ENCODE measurements around the gene CENPP.
A peak's percentile ranks its signal among the peaks of the same experiment; 100 is the strongest.

The CENPP gene

GRCh38 chr9:92508018-92508820 is 182.5 kb downstream of the CENPP start:
- Histone ChIP-seq H3K4me1 (peaks cover 20% of the 10 kb centered on the region), H3K27me3 (ENCODE audit: low read depth) (no peaks in the 10 kb centered on the region), H3K9me3 (no peaks in the 10 kb centered on the region), H3K4me3 (no peak overlapping the region), H3K36me3 (replicated peaks) (no peaks in the 10 kb centered on the region)
- DNase-seq (ENCODE audit: low spot score in 2 of 2) = no peak
- in situ Hi-C loops (cut with MboI; ENCODE audit: low sequenced_read_pairs) = loop anchor here (10.0 kb wide), 1 partner anchor 127 kb away; no protein-coding TSS in a partner anchor

- H3K36me3 ChIP-seq (replicated peaks) = no peaks in the 10 kb centered on the region
- DNase-seq (ENCODE audit: low spot score in 2 of 2) = no peak
- no peaks in the 10 kb centered on the region for H3K27me3 ChIP-seq (ENCODE audit: low read depth)
- H3K9me3 ChIP-seq = no peaks in the 10 kb centered on the region
- H3K4me3 ChIP-seq = no peak overlapping the region
- H3K4me1 ChIP-seq = peaks cover 14% of the 10 kb centered on the region
- in situ Hi-C loops (cut with MboI; ENCODE audit: low sequenced_read_pairs) = loop anchor here (10.0 kb wide), 1 partner anchor 126 kb away; no protein-coding TSS in a partner anchor
Measured at GRCh38 chr9:92509050-92509449, 183.3 kb downstream of the CENPP start.

- H3K4me1 ChIP-seq = peaks cover 10% of the 10 kb centered on the region
- in situ Hi-C loops (cut with MboI; ENCODE audit: low sequenced_read_pairs) = no loop called here
- H3K4me3 ChIP-seq = no peak overlapping the region
- DNase-seq (ENCODE audit: low spot score in 2 of 2) = no peak
- no peaks in the 10 kb centered on the region for H3K27me3 ChIP-seq (ENCODE audit: low read depth)
- no peaks in the 10 kb centered on the region for H3K9me3 ChIP-seq
- no peaks in the 10 kb centered on the region for H3K36me3 ChIP-seq (replicated peaks)
Measured at GRCh38 chr9:92510747-92511146, 185.0 kb downstream of the CENPP start.

- H3K9me3 ChIP-seq = no peaks in the 10 kb centered on the region
- in situ Hi-C loops (cut with MboI; ENCODE audit: low sequenced_read_pairs) = no loop called here
- peaks cover 9% of the 10 kb centered on the region for H3K4me1 ChIP-seq
- no peaks in the 10 kb centered on the region for H3K27me3 ChIP-seq (ENCODE audit: low read depth)
- no peaks in the 10 kb centered on the region for H3K36me3 ChIP-seq (replicated peaks)
- no peak for DNase-seq (ENCODE audit: low spot score in 2 of 2)
- H3K4me3 ChIP-seq = no peak overlapping the region
Measured at GRCh38 chr9:92512622-92513021, 186.9 kb downstream of the CENPP start.

- Histone ChIP-seq H3K4me1 (peaks cover 13% of the 10 kb centered on the region), H3K4me3 (no peak overlapping the region), H3K36me3 (replicated peaks) (no peaks in the 10 kb centered on the region), H3K27me3 (ENCODE audit: low read depth) (no peaks in the 10 kb centered on the region), H3K9me3 (no peaks in the 10 kb centered on the region)
- in situ Hi-C loops (cut with MboI; ENCODE audit: low sequenced_read_pairs) = no loop called here
- no peak for DNase-seq (ENCODE audit: low spot score in 2 of 2)
Measured at GRCh38 chr9:92513349-92513748, 187.6 kb downstream of the CENPP start.

GRCh38 chr9:92514635-92515034 is 188.9 kb downstream of the CENPP start:
- no peak for DNase-seq (ENCODE audit: low spot score in 2 of 2)
- H3K27me3 ChIP-seq (ENCODE audit: low read depth) = no peaks in the 10 kb centered on the region
- no peak overlapping the region for H3K4me3 ChIP-seq
- in situ Hi-C loops (cut with MboI; ENCODE audit: low sequenced_read_pairs) = no loop called here
- no peaks in the 10 kb centered on the region for H3K36me3 ChIP-seq (replicated peaks)
- no peaks in the 10 kb centered on the region for H3K9me3 ChIP-seq
- H3K4me1 ChIP-seq = peaks cover 13% of the 10 kb centered on the region

GRCh38 chr9:92516521-92516920 is 190.8 kb downstream of the CENPP start:
- Histone ChIP-seq H3K36me3 (replicated peaks) (no peaks in the 10 kb centered on the region), H3K4me3 (no peak overlapping the region), H3K9me3 (no peaks in the 10 kb centered on the region), H3K27me3 (ENCODE audit: low read depth) (no peaks in the 10 kb centered on the region), H3K4me1 (peaks cover 13% of the 10 kb centered on the region)
- in situ Hi-C loops (cut with MboI; ENCODE audit: low sequenced_read_pairs) = no loop called here
- DNase-seq (ENCODE audit: low spot score in 2 of 2) = no peak

- Histone ChIP-seq H3K9me3 (no peaks in the 10 kb centered on the region), H3K36me3 (replicated peaks) (no peaks in the 10 kb centered on the region), H3K4me3 (no peak overlapping the region), H3K4me1 (peaks cover 13% of the 10 kb centered on the region), H3K27me3 (ENCODE audit: low read depth) (no peaks in the 10 kb centered on the region)
- in situ Hi-C loops (cut with MboI; ENCODE audit: low sequenced_read_pairs) = no loop called here
- DNase-seq (ENCODE audit: low spot score in 2 of 2) = peak; percentile 78 to 97
Measured at GRCh38 chr9:92517046-92517445, 191.3 kb downstream of the CENPP start.

GRCh38 chr9:92518199-92518598 is 192.4 kb downstream of the CENPP start:
- H3K27me3 ChIP-seq (ENCODE audit: low read depth) = no peaks in the 10 kb centered on the region
- H3K4me3 ChIP-seq = no peak overlapping the region
- no peaks in the 10 kb centered on the region for H3K36me3 ChIP-seq (replicated peaks)
- in situ Hi-C loops (cut with MboI; ENCODE audit: low sequenced_read_pairs) = no loop called here
- DNase-seq (ENCODE audit: low spot score in 2 of 2) = no peak
- H3K9me3 ChIP-seq = no peaks in the 10 kb centered on the region
- peaks cover 13% of the 10 kb centered on the region for H3K4me1 ChIP-seq

GRCh38 chr9:92520837-92521236 is 195.1 kb downstream of the CENPP start:
- in situ Hi-C loops (cut with MboI; ENCODE audit: low sequenced_read_pairs) = no loop called here
- no peak overlapping the region for H3K4me3 ChIP-seq
- peaks cover 13% of the 10 kb centered on the region for H3K4me1 ChIP-seq
- no peak for DNase-seq (ENCODE audit: low spot score in 2 of 2)
- no peaks in the 10 kb centered on the region for H3K27me3 ChIP-seq (ENCODE audit: low read depth)
- H3K36me3 ChIP-seq (replicated peaks) = no peaks in the 10 kb centered on the region
- H3K9me3 ChIP-seq = no peaks in the 10 kb centered on the region

- Histone ChIP-seq H3K4me3 (no peak overlapping the region), H3K36me3 (replicated peaks) (no peaks in the 10 kb centered on the region), H3K9me3 (no peaks in the 10 kb centered on the region), H3K27me3 (ENCODE audit: low read depth) (no peaks in the 10 kb centered on the region), H3K4me1 (peaks cover 1% of the 10 kb centered on the region; the same call in 1 of the 2 replicates)
- no peak for DNase-seq (ENCODE audit: low spot score in 2 of 2)
- in situ Hi-C loops (cut with MboI; ENCODE audit: low sequenced_read_pairs) = no loop called here
Measured at GRCh38 chr9:92522983-92523970, 197.5 kb downstream of the CENPP start.

GRCh38 chr9:92524881-92525280 is 199.1 kb downstream of the CENPP start:
- in situ Hi-C loops (cut with MboI; ENCODE audit: low sequenced_read_pairs) = no loop called here
- DNase-seq (ENCODE audit: low spot score in 2 of 2) = no peak
- no peaks in the 10 kb centered on the region for H3K36me3 ChIP-seq (replicated peaks)
- H3K9me3 ChIP-seq = no peaks in the 10 kb centered on the region
- no peaks in the 10 kb centered on the region for H3K27me3 ChIP-seq (ENCODE audit: low read depth)
- no peak overlapping the region for H3K4me3 ChIP-seq
- peaks cover 5% of the 10 kb centered on the region; the same call in 1 of the 2 replicates for H3K4me1 ChIP-seq

- peaks cover 5% of the 10 kb centered on the region; the same call in 1 of the 2 replicates for H3K4me1 ChIP-seq
- in situ Hi-C loops (cut with MboI; ENCODE audit: low sequenced_read_pairs) = no loop called here
- no peaks in the 10 kb centered on the region for H3K36me3 ChIP-seq (replicated peaks)
- H3K9me3 ChIP-seq = no peaks in the 10 kb centered on the region
- no peak for DNase-seq (ENCODE audit: low spot score in 2 of 2)
- no peaks in the 10 kb centered on the region for H3K27me3 ChIP-seq (ENCODE audit: low read depth)
- H3K4me3 ChIP-seq = no peak overlapping the region
Measured at GRCh38 chr9:92525306-92525705, 199.6 kb downstream of the CENPP start.

Measured in HAP-1 (cell line).